ENCODE measurements around the gene MSI2. TPM values are rescaled to one million over a fixed set of nuclear protein-coding genes. Genes with fewer than 3 reads are reported as not detected.

MSI2 gene
- total and polyA plus RNA-seq, 9 of the 15 experiments (the other 6 are each of a cell fraction or from before 2014, with no cell fraction given), result 4.6 to 61.8 (median 42.4) TPM

- TF ChIP-seq ELK1 (CRISPR knock-in tag; IDR thresholded peaks at IDR 0.05), result no peak
- TF ChIP-seq RBM39 (optimal IDR thresholded peaks at IDR 0.05; ENCODE audit: low read depth, low read length), result no peak
- TF ChIP-seq ARID1B (IDR thresholded peaks at IDR 0.05), result no peak
- TF ChIP-seq KHSRP (IDR thresholded peaks at IDR 0.05), result no peak
- no peak for TF ChIP-seq ID3 (CRISPR knock-in tag; IDR thresholded peaks at IDR 0.05)
- no peak for TF ChIP-seq ID3 (tag; IDR thresholded peaks at IDR 0.05)
- TF ChIP-seq BCL6 (CRISPR knock-in tag; IDR thresholded peaks at IDR 0.05), result no peak
- no peak for TF ChIP-seq ZNF507 (tag; conservative IDR thresholded peaks at IDR 0.05)
- no peak for TF ChIP-seq ZNF764 (CRISPR knock-in tag; IDR thresholded peaks at IDR 0.05; ENCODE audit: low read depth)
- TF ChIP-seq ZBTB11 (CRISPR knock-in tag; IDR thresholded peaks at IDR 0.05), result no peak
- TF ChIP-seq MTA2 (IDR thresholded peaks at IDR 0.05; ENCODE audit: low read depth), result no peak
- TF ChIP-seq U2AF1 (optimal IDR thresholded peaks at IDR 0.05; ENCODE audit: low read depth, low read length), result no peak
Measured at GRCh38 chr17:57271821-57272220, 15.5 kb downstream of the MSI2 start (continued).

Measured in K562 (cell line).